GM18907 (cell line): ENCODE data around the gene GDI1.

Experiments used
- ATAC-seq: cut with Tn5 transposase; IDR thresholded peaks from one replicate; pipeline ENCODE4 v1.9.1; 2021; ENCODE audit warnings: mild to moderate bottlenecking, moderate library complexity; ENCODE audit not compliant: unreplicated experiment

Gene GDI1

GRCh38 chrX:154408659-154409221 lies 28.2 kb upstream of the GDI1 start:
- ATAC-seq = peak; percentile 8

- ATAC-seq = peak; percentile 41
Observed at GRCh38 chrX:154409222-154409871, 27.6 kb upstream of the GDI1 start, which contains the start of gene DNASE1L1. Gene DNASE1L1 (minus strand): TSS chrX:154409254. CDS start chrX:154405568, 3,686 bp downstream.

GRCh38 chrX:154411981-154412340 lies 25.0 kb upstream of the GDI1 start:
- ATAC-seq = peak; percentile 45

- ATAC-seq = no peak
Observed at GRCh38 chrX:154412468-154412867, 24.5 kb upstream of the GDI1 start.

GRCh38 chrX:154413142-154413541 lies 23.8 kb upstream of the GDI1 start:
- ATAC-seq = no peak

- ATAC-seq = no peak
Observed at GRCh38 chrX:154417157-154417556, 19.8 kb upstream of the GDI1 start.

- no peak for ATAC-seq
Observed at GRCh38 chrX:154419189-154419588, 17.8 kb upstream of the GDI1 start.

GRCh38 chrX:154419688-154420401 lies 17.1 kb upstream of the GDI1 start:
- no peak for ATAC-seq

GRCh38 chrX:154420402-154420756 lies 16.6 kb upstream of the GDI1 start:
- no peak for ATAC-seq

- ATAC-seq = no peak
Observed at GRCh38 chrX:154426916-154427770, 9.8 kb upstream of the GDI1 start.

GRCh38 chrX:154428176-154429171 lies 8.5 kb upstream of the GDI1 start, which contains the start of gene ATP6AP1:
Gene ATP6AP1 (plus strand): TSS chrX:154428677. CDS start chrX:154428693, 16 bp downstream.
- ATAC-seq = peak; percentile 92

GRCh38 chrX:154429711-154430110 lies 7.2 kb upstream of the GDI1 start:
- no peak for ATAC-seq

- ATAC-seq = no peak
Observed at GRCh38 chrX:154430479-154430878, 6.5 kb upstream of the GDI1 start.

- no peak for ATAC-seq
Observed at GRCh38 chrX:154430916-154431315, 6.0 kb upstream of the GDI1 start.

GRCh38 chrX:154431341-154431740 lies 5.6 kb upstream of the GDI1 start:
- no peak for ATAC-seq

- no peak for ATAC-seq
Observed at GRCh38 chrX:154432210-154432609, 4.7 kb upstream of the GDI1 start.

- no peak for ATAC-seq
Observed at GRCh38 chrX:154433605-154434004, 3.3 kb upstream of the GDI1 start.

GRCh38 chrX:154434394-154435168 lies 2.4 kb upstream of the GDI1 start:
- ATAC-seq = no peak

- ATAC-seq = no peak
Observed at GRCh38 chrX:154435171-154435733, 1.7 kb upstream of the GDI1 start.
